ENCODE measurements around the gene PRAMEF18.
"Not testable (repeated sequence)": the region's sequence is repeated elsewhere in the genome, so short reads cannot be mapped to it uniquely, and the experiment has no call there.

DNA sequence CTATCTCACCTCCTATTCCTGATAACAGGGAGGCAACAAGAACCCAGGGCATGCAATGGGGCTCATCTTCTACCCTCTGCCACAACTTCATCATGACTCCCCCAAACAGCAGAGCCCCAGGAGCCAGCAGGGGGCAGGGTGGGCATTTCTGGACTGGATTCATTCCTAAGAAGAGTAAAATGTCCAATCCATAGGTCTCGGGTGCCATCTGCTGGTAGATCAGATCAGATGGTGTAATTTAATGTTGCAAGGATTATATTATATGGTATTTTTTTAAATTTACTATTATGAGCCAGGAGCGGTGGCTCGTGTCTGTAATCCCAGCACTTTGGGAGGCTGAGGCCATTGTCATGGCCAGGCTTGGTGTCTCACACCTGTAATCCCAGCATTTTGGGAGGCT lies 39.2 kb upstream of the PRAMEF18 start:
- TF ChIP-seq, protein P1, sequence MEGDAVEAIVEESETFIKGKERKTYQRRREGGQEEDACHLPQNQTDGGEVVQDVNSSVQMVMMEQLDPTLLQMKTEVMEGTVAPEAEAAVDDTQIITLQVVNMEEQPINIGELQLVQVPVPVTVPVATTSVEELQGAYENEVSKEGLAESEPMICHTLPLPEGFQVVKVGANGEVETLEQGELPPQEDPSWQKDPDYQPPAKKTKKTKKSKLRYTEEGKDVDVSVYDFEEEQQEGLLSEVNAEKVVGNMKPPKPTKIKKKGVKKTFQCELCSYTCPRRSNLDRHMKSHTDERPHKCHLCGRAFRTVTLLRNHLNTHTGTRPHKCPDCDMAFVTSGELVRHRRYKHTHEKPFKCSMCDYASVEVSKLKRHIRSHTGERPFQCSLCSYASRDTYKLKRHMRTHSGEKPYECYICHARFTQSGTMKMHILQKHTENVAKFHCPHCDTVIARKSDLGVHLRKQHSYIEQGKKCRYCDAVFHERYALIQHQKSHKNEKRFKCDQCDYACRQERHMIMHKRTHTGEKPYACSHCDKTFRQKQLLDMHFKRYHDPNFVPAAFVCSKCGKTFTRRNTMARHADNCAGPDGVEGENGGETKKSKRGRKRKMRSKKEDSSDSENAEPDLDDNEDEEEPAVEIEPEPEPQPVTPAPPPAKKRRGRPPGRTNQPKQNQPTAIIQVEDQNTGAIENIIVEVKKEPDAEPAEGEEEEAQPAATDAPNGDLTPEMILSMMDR (IDR thresholded peaks at IDR 0.05): not testable (repeated sequence)
- not testable (repeated sequence) for TF ChIP-seq POLR2A, POLR2AphosphoS5 (IDR thresholded peaks at IDR 0.05)

Measured in sigmoid colon (tissue), 4 donors.